NCI-H146 (cell line): Measurements from ENCODE around the gene HAGHL.
A peak's percentile ranks its signal among the peaks of the same experiment; 100 is the strongest.

Source experiments
- DNase-seq: peaks from one replicate; lab custom pipeline; 2025; lab: John Stamatoyannopoulos, UW

HAGHL gene

GRCh38 chr16:759110-759910, 32.4 kb downstream of the HAGHL start:
- DNase-seq: no peak

DNA sequence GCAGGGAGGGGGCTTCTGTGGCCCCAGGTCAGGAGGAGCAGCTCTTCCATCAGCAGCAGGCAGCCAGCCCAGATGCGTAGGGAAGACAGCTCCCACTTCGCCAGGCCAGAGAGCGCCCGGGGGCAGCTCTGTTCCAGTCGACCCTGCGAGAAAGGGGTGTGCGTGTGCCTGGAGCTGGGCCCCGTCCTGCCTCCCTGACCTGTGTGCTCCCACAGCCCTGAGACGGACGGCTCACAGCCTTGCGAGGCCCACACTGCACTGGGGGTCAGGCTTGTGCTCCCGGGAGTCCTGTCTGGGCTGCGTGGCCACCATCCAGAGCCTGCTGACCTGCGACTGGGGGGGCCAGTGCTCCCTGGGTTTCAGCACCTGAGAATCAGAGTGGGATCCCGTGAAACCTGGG, 33.2 kb downstream of the HAGHL start:
- DNase-seq: no peak

DNA sequence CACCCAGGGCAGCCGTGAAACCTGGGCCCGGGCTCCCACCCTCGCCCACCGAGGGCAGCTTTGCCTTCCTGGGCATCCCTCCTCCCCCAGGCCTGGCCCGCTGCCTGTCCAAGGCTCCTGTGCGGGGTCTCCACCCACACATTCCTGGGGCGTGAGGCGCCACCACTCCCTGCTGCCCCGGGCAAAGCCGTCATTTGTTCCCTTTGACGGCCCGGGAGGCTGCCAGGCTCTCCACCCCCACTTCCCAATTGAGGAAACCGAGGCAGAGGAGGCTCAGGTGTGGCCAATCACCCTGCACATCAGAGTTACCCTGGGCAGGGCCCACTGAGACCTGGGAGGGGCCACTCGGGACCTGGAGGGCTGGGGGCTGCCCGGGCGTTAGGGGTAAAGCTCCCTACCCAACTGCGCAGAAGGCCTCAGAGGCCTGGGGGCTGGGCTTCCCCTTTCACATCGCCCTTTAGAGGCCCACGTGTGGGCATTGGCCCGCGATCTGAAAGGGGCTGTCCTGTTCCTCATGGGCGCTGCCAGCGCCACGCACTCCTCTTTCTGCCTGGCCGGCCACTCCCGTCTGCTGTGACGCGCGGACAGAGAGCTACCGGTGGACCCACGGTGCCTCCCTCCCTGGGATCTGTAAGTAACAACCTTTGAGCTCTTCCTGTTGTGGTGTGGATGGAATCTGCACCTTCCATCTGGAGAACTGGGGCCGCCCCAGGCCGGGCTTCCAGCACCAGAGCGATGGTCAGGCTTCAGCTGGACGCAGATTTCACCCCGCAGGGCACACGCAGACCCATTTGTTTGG, 33.8 kb downstream of the HAGHL start, which contains the start of gene MSLN:
MSLN (plus strand) TSS at position 190 of the 799 bp plus-strand sequence. CDS start 1,947 bp downstream, outside the sequence.
- no peak for DNase-seq

- DNase-seq: no peak
Observed at GRCh38 chr16:761625-762513, 35.0 kb downstream of the HAGHL start.

GRCh38 chr16:762595-763268, 35.8 kb downstream of the HAGHL start:
- no peak for DNase-seq

GRCh38 chr16:763369-764183, 36.7 kb downstream of the HAGHL start:
- no peak for DNase-seq

DNA sequence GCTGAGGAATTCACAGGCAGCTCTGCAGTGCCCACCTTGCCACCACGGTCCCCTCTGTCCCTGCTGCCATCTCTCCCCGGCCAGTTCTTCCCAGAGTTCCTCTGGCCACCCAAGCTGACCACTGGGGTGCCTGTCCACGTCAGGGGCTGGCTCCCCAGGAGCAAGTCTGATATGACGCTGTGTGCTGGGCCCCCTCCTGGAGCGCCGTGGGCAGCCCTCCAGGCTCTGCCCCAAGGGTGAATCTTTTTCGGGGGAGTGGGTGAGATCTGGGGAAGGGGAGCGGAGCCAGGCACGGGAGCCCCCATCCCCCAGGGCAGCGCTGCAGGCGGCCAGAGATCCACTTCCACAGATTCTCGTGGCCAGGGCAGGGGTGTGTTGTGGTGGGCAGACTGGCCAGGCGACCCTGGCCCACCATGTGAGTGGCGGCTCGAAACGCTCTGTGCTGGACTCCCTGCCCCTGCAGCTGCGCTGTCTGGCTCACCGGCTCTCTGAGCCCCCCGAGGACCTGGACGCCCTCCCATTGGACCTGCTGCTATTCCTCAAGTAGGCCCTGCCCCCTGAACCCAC, 37.4 kb downstream of the HAGHL start:
- DNase-seq: no peak

- no peak for DNase-seq
Observed at GRCh38 chr16:764848-765487, 38.1 kb downstream of the HAGHL start.

DNA sequence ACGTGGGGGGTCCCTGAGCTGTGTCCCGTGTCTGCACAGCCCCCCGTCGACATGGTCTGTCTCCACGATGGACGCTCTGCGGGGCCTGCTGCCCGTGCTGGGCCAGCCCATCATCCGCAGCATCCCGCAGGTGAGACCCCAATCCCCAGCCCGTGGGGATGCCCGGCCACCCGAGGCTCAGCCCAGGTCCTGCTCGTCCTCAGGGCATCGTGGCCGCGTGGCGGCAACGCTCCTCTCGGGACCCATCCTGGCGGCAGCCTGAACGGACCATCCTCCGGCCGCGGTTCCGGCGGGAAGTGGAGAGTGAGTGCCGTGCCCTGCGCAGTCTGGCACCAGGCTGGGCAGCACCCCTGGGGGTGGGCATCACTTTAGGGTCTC, 38.6 kb downstream of the HAGHL start:
- DNase-seq: no peak

- no peak for DNase-seq
Observed at GRCh38 chr16:766008-766819, 39.3 kb downstream of the HAGHL start.

GRCh38 chr16:766820-767640, 40.1 kb downstream of the HAGHL start:
- no peak for DNase-seq

GRCh38 chr16:767743-768235, 40.9 kb downstream of the HAGHL start:
- DNase-seq: no peak

DNA sequence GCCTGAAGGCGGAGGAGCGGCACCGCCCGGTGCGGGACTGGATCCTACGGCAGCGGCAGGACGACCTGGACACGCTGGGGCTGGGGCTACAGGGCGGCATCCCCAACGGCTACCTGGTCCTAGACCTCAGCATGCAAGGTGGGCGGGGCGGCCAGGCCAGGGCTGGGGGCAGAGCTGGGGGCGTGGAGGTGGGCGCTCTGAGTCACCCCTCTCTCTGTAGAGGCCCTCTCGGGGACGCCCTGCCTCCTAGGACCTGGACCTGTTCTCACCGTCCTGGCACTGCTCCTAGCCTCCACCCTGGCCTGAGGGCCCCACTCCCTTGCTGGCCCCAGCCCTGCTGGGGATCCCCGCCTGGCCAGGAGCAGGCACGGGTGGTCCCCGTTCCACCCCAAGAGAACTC, 41.5 kb downstream of the HAGHL start:
- DNase-seq: no peak

DNA sequence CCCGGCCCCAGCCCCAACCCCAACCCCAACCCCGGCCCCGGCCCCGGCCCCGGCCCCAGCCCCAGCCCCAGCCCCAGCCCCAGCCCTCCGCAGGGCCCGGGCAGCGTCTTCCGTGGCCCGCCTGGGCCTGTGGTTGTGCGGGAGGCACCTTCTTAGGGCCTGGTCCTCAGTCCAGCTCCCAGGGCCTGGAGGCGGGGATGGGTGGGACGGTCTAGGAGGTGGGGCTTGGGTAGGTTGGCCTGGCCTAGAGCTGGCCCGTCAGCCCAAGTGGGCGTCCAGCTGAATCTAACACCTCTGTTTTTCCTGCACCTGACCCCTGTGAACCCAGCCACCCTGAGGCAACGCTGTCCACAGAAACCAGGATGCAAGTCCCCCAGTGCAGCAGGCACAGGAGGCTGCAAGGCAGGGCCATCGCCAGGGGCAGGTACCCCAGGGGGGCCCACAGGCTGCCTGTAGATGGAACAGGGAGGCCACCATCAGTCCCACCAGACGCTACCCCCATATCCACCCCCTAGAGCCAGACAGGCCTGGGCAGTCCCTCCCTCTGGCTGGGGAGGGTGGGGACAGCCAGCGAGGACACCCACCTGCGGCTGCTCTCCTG, 42.4 kb downstream of the HAGHL start:
- no peak for DNase-seq

GRCh38 chr16:769934-770333, 43.0 kb downstream of the HAGHL start:
- no peak for DNase-seq

DNA sequence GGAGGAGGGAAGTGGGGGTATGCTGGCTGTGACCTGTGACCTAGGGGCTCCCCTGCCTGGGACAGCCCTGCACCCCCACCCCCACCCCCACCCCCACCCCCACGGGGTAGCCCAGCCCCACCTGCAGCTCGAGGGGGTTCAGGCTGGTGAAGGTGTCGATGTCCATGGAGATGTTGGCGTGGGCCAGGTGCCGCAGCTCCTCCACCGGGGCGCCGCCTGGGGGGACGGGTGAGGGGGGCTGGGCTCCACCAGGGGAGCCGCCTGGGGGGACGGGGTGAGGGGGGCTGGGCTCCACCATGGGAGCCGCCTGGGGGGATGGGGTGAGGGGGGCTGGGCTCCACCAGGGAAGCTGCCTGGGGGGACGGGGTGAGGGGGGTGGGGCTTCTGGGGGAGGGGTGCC, 43.5 kb downstream of the HAGHL start:
- no peak for DNase-seq

GRCh38 chr16:772959-773358, 46.1 kb downstream of the HAGHL start:
- peak; percentile 79 for DNase-seq
